ENCODE results near the gene PLCB1.
"Not testable (repeated sequence)": the region's sequence is repeated elsewhere in the genome, so short reads cannot be mapped to it uniquely, and the experiment has no call there.

Gene PLCB1

GRCh38 chr20:8131598-8132483 is at the start of gene PLCB1:
Gene PLCB1 (plus strand): TSS chr20:8132266. CDS start chr20:8132652, 386 bp downstream.
- Histone ChIP-seq H3K27ac (peak within 1 kb of the TSS in 17 of 21 experiments; percentile 7 to 73 (median 59)), H3K4me3 (peak within 1 kb of the TSS; percentile 34 to 69 (median 50))

GRCh38 chr20:8082989-8083388 is 49.1 kb upstream of the PLCB1 start:
- Histone ChIP-seq H3K4me3 (no peak overlapping the region), H3K27ac (no peak overlapping the region)

GRCh38 chr20:8089668-8090067 is 42.4 kb upstream of the PLCB1 start:
- Histone ChIP-seq H3K4me3 (no peak overlapping the region), H3K27ac (no peak overlapping the region)

- no peak overlapping the region for H3K4me3 ChIP-seq
- no peak overlapping the region for H3K27ac ChIP-seq
These were observed 37.6 kb upstream of the PLCB1 start for GRCh38 chr20:8094415-8094818.

GRCh38 chr20:8094850-8095249 is 37.2 kb upstream of the PLCB1 start:
- no peak overlapping the region for H3K27ac ChIP-seq
- no peak overlapping the region for H3K4me3 ChIP-seq

GRCh38 chr20:8095648-8096572 is 36.2 kb upstream of the PLCB1 start:
- Histone ChIP-seq H3K27ac (no peak overlapping the region), H3K4me3 (no peak overlapping the region)

GRCh38 chr20:8097307-8097706 is 34.8 kb upstream of the PLCB1 start:
- no peak overlapping the region for H3K4me3 ChIP-seq

GRCh38 chr20:8104252-8104651 is 27.8 kb upstream of the PLCB1 start:
- no peak overlapping the region for H3K27ac ChIP-seq
- H3K4me3 ChIP-seq = no peak overlapping the region

More at GRCh38 chr20:8097307-8097706, 34.8 kb upstream of the PLCB1 start:
- H3K27ac ChIP-seq = no peak overlapping the region

GRCh38 chr20:8114612-8115011 is 17.5 kb upstream of the PLCB1 start:
- not testable (repeated sequence) for H3K4me3 ChIP-seq, H3K27ac ChIP-seq

GRCh38 chr20:8115436-8115835 is 16.6 kb upstream of the PLCB1 start:
- no peak overlapping the region for H3K27ac ChIP-seq
- H3K4me3 ChIP-seq = no peak overlapping the region

- Histone ChIP-seq H3K27ac (no peak overlapping the region), H3K4me3 (no peak overlapping the region)
These were observed 15.8 kb upstream of the PLCB1 start for GRCh38 chr20:8116067-8116811.

GRCh38 chr20:8117636-8118035 is 14.4 kb upstream of the PLCB1 start:
- no peak overlapping the region for H3K4me3 ChIP-seq
- H3K27ac ChIP-seq = no peak overlapping the region

- no peak overlapping the region for H3K27ac ChIP-seq
These were observed 14.0 kb upstream of the PLCB1 start for GRCh38 chr20:8118039-8118438.

GRCh38 chr20:8118760-8119159 is 13.3 kb upstream of the PLCB1 start:
- no peak overlapping the region for H3K27ac ChIP-seq
- H3K4me3 ChIP-seq = no peak overlapping the region

More at GRCh38 chr20:8118039-8118438, 14.0 kb upstream of the PLCB1 start:
- H3K4me3 ChIP-seq = no peak overlapping the region

- no peak overlapping the region for H3K27ac ChIP-seq
- H3K4me3 ChIP-seq = no peak overlapping the region
These were observed 10.4 kb upstream of the PLCB1 start for GRCh38 chr20:8121666-8122065.

GRCh38 chr20:8124639-8125038 is 7.4 kb upstream of the PLCB1 start:
- no peak overlapping the region for H3K4me3 ChIP-seq
- no peak overlapping the region for H3K27ac ChIP-seq

GRCh38 chr20:8126181-8126580 is 5.9 kb upstream of the PLCB1 start:
- H3K4me3 ChIP-seq = no peak overlapping the region
- no peak overlapping the region for H3K27ac ChIP-seq

- H3K27ac ChIP-seq = no peak overlapping the region
- H3K4me3 ChIP-seq = no peak overlapping the region
These were observed 5.2 kb upstream of the PLCB1 start for GRCh38 chr20:8126841-8127378.

GRCh38 chr20:8127553-8128255 is 4.4 kb upstream of the PLCB1 start:
- no peak overlapping the region for H3K27ac ChIP-seq
- no peak overlapping the region for H3K4me3 ChIP-seq
